Measurements from ENCODE around the gene RPE.

RPE gene

GRCh38 chr2:210022824-210023223 is 20.4 kb downstream of the RPE start:
- H3K27ac ChIP-seq (ENCODE audit: extremely low read depth, low read depth, low read length) = no peak overlapping the region
- no peaks in the 10 kb centered on the region for H3K4me1 ChIP-seq (ENCODE audit: control insufficient read depth, insufficient read depth, low read length)
- POLR2A ChIA-PET = no interaction called here
- TF ChIP-seq ZNF514 (tag by site-specific recombination; IDR thresholded peaks at IDR 0.05) = no peak
- no peak for TF ChIP-seq ZNF654 (tag by site-specific recombination; IDR thresholded peaks at IDR 0.05; ENCODE audit: low read depth)
- TF ChIP-seq ZBTB11 (tag by site-specific recombination; conservative IDR thresholded peaks at IDR 0.05; ENCODE audit: low read depth) = no peak
- no peak for TF ChIP-seq ZNF677 (tag by site-specific recombination; IDR thresholded peaks at IDR 0.05)
- no peak for TF ChIP-seq ZNF2 (tag by site-specific recombination; IDR thresholded peaks at IDR 0.05)
- no peak for TF ChIP-seq ZNF658 (tag by site-specific recombination; IDR thresholded peaks at IDR 0.05)
- no peak for TF ChIP-seq ZNF350 (tag by site-specific recombination; IDR thresholded peaks at IDR 0.05)
- no peak for TF ChIP-seq FEZF1 (tag by site-specific recombination; IDR thresholded peaks at IDR 0.05)
- TF ChIP-seq ZNF830 (tag by site-specific recombination; IDR thresholded peaks at IDR 0.05; ENCODE audit: low read depth) = no peak
- no peak for TF ChIP-seq ZNF184 (tag by site-specific recombination; IDR thresholded peaks at IDR 0.05)
- no peak for TF ChIP-seq ZBTB8A (tag by site-specific recombination; IDR thresholded peaks at IDR 0.05)
- no peak for TF ChIP-seq ZNF624 (tag by site-specific recombination; IDR thresholded peaks at IDR 0.05)
- no peak for TF ChIP-seq ZNF600 (tag by site-specific recombination; IDR thresholded peaks at IDR 0.05)
- no peak for TF ChIP-seq ZNF394 (tag by site-specific recombination; IDR thresholded peaks at IDR 0.05; ENCODE audit: borderline replicate concordance)
- peaks cover 51 to 84% of the 10 kb centered on the region in 2 experiments for H3K36me3 ChIP-seq (ENCODE audit: control insufficient read depth in 2 of 2, insufficient read depth in 1 of 2, low read length in 2 of 2)
- H3K9me3 ChIP-seq (ENCODE audit: control insufficient read depth, insufficient read depth, low read depth, low read length) = no peaks in the 10 kb centered on the region
- CTCF ChIA-PET = no interaction called here
- no peak overlapping the region for H3K4me3 ChIP-seq (ENCODE audit: low read depth, low read length)

DNA sequence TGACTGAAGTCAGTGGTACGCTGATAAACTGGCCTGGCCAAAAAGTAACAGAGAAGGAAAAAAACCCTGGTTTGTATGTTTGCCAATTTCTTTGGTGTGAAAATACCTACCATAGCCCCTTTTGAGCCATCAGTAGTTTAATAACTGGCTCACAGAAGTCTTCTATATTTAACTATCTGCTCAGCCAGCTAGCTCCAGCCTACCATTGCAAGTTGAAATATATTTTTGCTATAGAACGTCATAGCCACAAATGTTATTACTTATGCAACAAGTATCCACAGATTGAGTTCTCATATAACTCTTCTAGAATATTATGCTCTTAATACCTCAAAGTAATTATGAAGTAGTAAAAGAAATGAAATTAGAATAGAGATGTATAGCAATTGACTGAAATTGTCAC is 25.2 kb downstream of the RPE start:
- Histone ChIP-seq H3K36me3 (ENCODE audit: control insufficient read depth in 2 of 2, insufficient read depth in 1 of 2, low read length in 2 of 2) (peaks cover 15 to 47% of the 10 kb centered on the region in 2 experiments), H3K4me1 (ENCODE audit: control insufficient read depth, insufficient read depth, low read length) (no peaks in the 10 kb centered on the region), H3K27ac (ENCODE audit: extremely low read depth, low read depth, low read length) (no peak overlapping the region), H3K4me3 (ENCODE audit: low read depth, low read length) (no peak overlapping the region), H3K9me3 (ENCODE audit: control insufficient read depth, insufficient read depth, low read depth, low read length) (no peaks in the 10 kb centered on the region)
- POLR2A ChIA-PET = no interaction called here
- CTCF ChIA-PET = no interaction called here
- no peak for TF ChIP-seq ZNF302 (tag by site-specific recombination; IDR thresholded peaks at IDR 0.05; ENCODE audit: low read depth)
- TF ChIP-seq YY2 (tag by site-specific recombination; IDR thresholded peaks at IDR 0.05) = no peak
- no peak for TF ChIP-seq ZNF324 (tag by site-specific recombination; IDR thresholded peaks at IDR 0.05)
- no peak for TF ChIP-seq KLF7 (tag by site-specific recombination; IDR thresholded peaks at IDR 0.05; ENCODE audit: borderline replicate concordance)
- no peak for TF ChIP-seq ZNF585B (tag by site-specific recombination; IDR thresholded peaks at IDR 0.05)
- TF ChIP-seq ZNF449 (tag by site-specific recombination; IDR thresholded peaks at IDR 0.05) = no peak
- TF ChIP-seq KLF17 (tag by site-specific recombination; IDR thresholded peaks at IDR 0.05) = no peak
- TF ChIP-seq GLI4 (tag by site-specific recombination; IDR thresholded peaks at IDR 0.05) = no peak
- no peak for TF ChIP-seq ZNF623 (tag by site-specific recombination; IDR thresholded peaks at IDR 0.05)
- no peak for TF ChIP-seq ZBTB48 (tag by site-specific recombination; IDR thresholded peaks at IDR 0.05)
- TF ChIP-seq ZNF155 (tag by site-specific recombination; IDR thresholded peaks at IDR 0.05) = no peak
- TF ChIP-seq, protein P1, sequence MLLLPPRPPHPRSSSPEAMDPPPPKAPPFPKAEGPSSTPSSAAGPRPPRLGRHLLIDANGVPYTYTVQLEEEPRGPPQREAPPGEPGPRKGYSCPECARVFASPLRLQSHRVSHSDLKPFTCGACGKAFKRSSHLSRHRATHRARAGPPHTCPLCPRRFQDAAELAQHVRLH (tag by site-specific recombination; IDR thresholded peaks at IDR 0.05) = no peak
- TF ChIP-seq ZSCAN23 (tag by site-specific recombination; IDR thresholded peaks at IDR 0.05) = no peak
- TF ChIP-seq KLF10 (tag by site-specific recombination; IDR thresholded peaks at IDR 0.05) = no peak
- TF ChIP-seq MZF1 (tag by site-specific recombination; IDR thresholded peaks at IDR 0.05; ENCODE audit: borderline replicate concordance) = no peak
- TF ChIP-seq BCL11A (tag by site-specific recombination; IDR thresholded peaks at IDR 0.05; ENCODE audit: low read depth) = no peak
- TF ChIP-seq ZNF530 (tag by site-specific recombination; IDR thresholded peaks at IDR 0.05; ENCODE audit: low read depth) = no peak
- TF ChIP-seq ZNF350 (tag by site-specific recombination; IDR thresholded peaks at IDR 0.05) = no peak
- TF ChIP-seq ZEB2 (tag by site-specific recombination; IDR thresholded peaks at IDR 0.05) = no peak
